Right atrium auricular region (tissue), 2 donors: ENCODE results near the gene CDKAL1. TPM values are rescaled to one million over a fixed set of nuclear protein-coding genes. Genes with fewer than 3 reads are reported as not detected.
"Not testable (repeated sequence)": the region's sequence is repeated elsewhere in the genome, so short reads cannot be mapped to it uniquely, and the experiment has no call there.

Experiments
- DNase-seq: peaks from one replicate; pipeline ENCODE4 v3.0.0-alpha.2; 2019; ENCODE audit warnings: low spot score
- H3K27ac ChIP-seq, 2 donors: fragments of 200-600 bp; sonication (generic); 1 replicate in 1 of 2; 2 replicates in 1 of 2; pipeline ENCODE4 v1.5.1; 2016 to 2019
- H3K27me3 ChIP-seq, 2 donors: fragments of 200-600 bp; sonication (generic); one replicate each; pipeline versions ENCODE4 v1.5.1 to v1.6.0; 2017 to 2019
- H3K36me3 ChIP-seq: fragments of 200-600 bp; sonication (generic); one replicate; pipeline ENCODE4 v1.5.1; 2016
- H3K4me1 ChIP-seq, 2 donors: fragments of 200-600 bp; sonication (generic); one replicate each; pipeline versions ENCODE4 v1.5.1 to v1.6.0; 2017 to 2019
- H3K4me3 ChIP-seq, 2 donors: fragments of 200-600 bp; sonication (generic); 1 replicate in 1 of 2; 2 replicates in 1 of 2; pipeline ENCODE4 v1.5.1; 2017 to 2019; ENCODE audit warnings: mild to moderate bottlenecking in 1 of 2, moderate library complexity in 1 of 2
- H3K9me3 ChIP-seq, 2 donors: fragments of 200-600 bp; sonication (generic); one replicate each; pipeline ENCODE4 v1.5.1; 2019
- total RNA-seq, 2 donors: library from RNA; depleted of rRNA; stranded (reverse); fragments of >200 nt; gene quantifications; one replicate each; pipeline ENCODE4 v1.1.0, GENCODE V29; 2016
- TF ChIP-seq, protein P1 (sequence below), 2 donors: fragments of 200-600 bp; sonication (generic); IDR thresholded peaks; one replicate each; pipeline ENCODE4 v1.5.1; 2019; ENCODE audit warnings: antibody characterized with exemption in 2 of 2

The CDKAL1 gene
- total RNA-seq, 2 donors from 2014 or later = 8.8 to 10.5 TPM

DNA sequence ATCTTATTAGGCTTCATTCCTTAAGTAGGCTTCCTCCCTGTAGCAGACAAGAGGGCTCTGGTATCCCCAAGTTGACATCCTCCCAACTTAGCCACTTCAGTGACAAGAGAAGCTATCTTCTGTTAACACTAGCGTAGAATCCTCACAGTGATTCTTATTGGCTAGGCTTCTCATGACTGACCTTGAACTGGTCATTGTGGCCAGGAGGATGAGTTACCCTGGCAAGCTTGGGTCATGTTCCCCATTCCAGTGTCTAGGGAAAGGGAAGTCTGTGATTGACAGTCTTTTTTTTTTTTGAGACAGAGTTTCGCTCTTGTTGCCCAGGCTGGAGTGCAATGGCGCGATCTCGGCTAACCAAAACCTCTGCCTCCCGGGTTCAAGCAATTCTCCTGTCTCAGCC lies 7.1 kb downstream of the CDKAL1 start:
- H3K4me3 ChIP-seq = no peak overlapping the region
- DNase-seq = no peak
- peaks cover 2% of the 10 kb centered on the region for H3K36me3 ChIP-seq
- H3K4me1 ChIP-seq = peaks cover 0 to 8% of the 10 kb centered on the region in 2 donors
- H3K27me3 ChIP-seq = no peaks in the 10 kb centered on the region
- no peak overlapping the region for H3K27ac ChIP-seq
- no peaks in the 10 kb centered on the region for H3K9me3 ChIP-seq
- TF ChIP-seq, protein P1, sequence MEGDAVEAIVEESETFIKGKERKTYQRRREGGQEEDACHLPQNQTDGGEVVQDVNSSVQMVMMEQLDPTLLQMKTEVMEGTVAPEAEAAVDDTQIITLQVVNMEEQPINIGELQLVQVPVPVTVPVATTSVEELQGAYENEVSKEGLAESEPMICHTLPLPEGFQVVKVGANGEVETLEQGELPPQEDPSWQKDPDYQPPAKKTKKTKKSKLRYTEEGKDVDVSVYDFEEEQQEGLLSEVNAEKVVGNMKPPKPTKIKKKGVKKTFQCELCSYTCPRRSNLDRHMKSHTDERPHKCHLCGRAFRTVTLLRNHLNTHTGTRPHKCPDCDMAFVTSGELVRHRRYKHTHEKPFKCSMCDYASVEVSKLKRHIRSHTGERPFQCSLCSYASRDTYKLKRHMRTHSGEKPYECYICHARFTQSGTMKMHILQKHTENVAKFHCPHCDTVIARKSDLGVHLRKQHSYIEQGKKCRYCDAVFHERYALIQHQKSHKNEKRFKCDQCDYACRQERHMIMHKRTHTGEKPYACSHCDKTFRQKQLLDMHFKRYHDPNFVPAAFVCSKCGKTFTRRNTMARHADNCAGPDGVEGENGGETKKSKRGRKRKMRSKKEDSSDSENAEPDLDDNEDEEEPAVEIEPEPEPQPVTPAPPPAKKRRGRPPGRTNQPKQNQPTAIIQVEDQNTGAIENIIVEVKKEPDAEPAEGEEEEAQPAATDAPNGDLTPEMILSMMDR (IDR thresholded peaks at IDR 0.05) = no peak

DNA sequence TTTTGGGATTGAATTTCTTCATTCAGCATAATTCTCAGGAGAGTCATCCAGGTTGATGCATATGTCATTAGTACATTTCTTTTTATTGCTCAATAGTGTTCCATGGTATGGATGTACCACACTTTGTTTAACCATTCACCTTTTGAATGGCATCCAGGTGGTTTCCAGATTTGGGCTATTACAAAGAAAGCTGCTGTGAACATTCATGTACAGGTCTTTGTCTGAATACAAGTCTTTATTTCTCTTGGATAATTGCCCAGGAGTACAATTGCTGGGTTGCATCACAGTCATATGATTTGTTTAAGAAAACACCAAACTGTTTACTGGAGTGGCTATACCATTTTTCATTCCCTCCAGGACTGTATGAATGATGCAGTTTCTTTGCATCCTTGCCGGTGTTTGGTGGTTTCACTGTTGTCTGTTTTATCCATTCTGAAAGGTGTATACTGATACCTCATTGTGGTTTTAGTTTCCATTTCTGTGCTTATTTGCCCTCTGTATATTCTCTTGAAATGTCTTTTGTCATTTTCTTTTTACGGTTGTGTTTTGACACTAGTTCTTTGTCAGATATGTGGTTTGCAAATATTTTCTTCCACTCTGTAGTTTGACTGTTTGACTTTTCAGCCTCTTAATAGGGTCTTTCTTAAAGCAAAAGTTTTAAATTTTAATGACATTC lies 8.8 kb downstream of the CDKAL1 start:
- H3K4me1 ChIP-seq = peaks cover 0 to 8% of the 10 kb centered on the region in 2 donors
- DNase-seq = no peak
- no peak overlapping the region for H3K4me3 ChIP-seq
- H3K27me3 ChIP-seq = no peaks in the 10 kb centered on the region
- H3K9me3 ChIP-seq = no peaks in the 10 kb centered on the region
- no peak overlapping the region for H3K27ac ChIP-seq
- TF ChIP-seq, protein P1 (IDR thresholded peaks at IDR 0.05) = no peak
- H3K36me3 ChIP-seq = peaks cover 14% of the 10 kb centered on the region

DNA sequence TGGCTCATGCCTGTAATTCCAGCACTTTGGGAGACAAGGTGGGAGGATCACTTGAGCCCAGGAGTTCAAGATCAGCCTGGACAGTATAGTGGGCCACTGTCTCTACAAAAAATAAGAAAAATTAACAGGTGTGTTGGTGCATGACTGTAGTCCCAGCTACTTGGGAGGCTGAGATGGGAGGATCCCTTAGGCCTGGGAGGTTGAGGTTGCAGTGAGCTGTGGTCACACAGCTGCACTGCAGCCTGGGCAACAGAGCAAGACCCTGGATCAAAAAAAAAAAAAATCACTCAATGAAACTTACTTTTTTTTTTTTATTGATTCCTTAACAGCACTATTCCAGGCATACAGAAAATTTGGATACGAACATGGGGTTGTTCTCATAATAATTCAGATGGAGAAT lies 14.0 kb downstream of the CDKAL1 start:
- Histone ChIP-seq H3K36me3 (peaks cover 31% of the 10 kb centered on the region), H3K4me1 (no peaks in the 10 kb centered on the region), H3K27ac (no peak overlapping the region), H3K4me3 (no peak overlapping the region), H3K9me3 (no peaks in the 10 kb centered on the region), H3K27me3 (no peaks in the 10 kb centered on the region)
- TF ChIP-seq, protein P1 (IDR thresholded peaks at IDR 0.05) = no peak
- no peak for DNase-seq

DNA sequence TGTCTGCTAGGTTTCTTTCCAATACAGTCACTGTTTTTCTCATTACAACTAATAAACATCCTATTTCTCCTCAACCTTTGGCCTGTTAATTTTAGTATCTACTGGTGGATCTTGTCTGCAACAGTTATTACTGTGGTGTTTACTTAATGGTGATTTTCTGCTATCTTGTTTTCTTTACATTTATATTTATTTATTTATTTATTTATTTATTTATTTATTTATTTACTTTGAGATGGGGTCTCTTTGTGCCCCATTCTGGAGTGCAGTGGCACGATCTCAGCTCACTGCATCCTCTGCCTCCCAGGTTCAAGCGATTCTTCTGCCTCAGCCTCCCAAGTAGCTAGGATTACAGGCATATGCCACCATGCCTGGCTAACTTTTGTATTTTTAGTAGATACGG lies 15.1 kb downstream of the CDKAL1 start:
- H3K4me3 ChIP-seq, H3K9me3 ChIP-seq, H3K4me1 ChIP-seq, DNase-seq, H3K27me3 ChIP-seq, H3K27ac ChIP-seq: not testable (repeated sequence)
- peaks cover 31% of the 10 kb centered on the region for H3K36me3 ChIP-seq

DNA sequence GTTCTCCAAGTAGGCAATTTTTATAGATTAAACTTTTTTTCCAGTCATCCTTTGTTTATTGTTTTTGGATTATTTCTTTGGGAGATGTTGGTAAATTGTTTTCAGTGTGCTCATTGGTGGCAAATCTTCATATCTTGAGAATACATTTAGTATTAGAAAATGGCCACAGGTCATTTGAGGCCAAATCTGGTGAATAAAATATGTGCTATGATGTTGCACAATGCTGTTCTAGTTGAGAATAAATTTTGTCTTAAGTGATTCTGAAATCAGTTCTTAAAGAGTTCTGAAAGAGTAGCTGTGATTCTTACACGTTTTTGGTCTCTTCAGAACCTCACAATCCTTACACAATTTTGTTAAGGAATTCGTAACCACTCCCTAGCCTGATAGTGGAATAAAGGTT lies 20.1 kb downstream of the CDKAL1 start:
- Histone ChIP-seq H3K36me3 (peaks cover 17% of the 10 kb centered on the region), H3K27ac (no peak overlapping the region)
- DNase-seq = no peak

DNA sequence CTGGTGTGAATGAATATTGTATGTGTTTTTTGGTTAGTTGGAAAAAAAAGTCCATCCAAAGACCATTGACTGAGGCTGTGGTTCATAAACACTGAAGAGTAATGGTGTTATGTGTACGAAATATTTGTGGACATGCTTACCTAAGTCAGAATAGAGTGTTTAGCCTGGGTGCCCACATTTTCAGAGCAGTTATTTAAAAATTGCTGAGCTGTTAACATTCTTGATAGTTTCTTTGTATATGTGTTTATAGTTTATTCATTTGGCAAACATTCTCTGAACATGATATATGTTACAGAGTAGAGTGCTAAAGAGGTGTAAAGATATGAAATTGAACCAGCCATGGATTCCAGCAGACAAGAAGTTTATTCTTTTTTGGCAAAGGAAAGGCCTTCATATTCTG lies 20.6 kb downstream of the CDKAL1 start:
- H3K9me3 ChIP-seq = no peaks in the 10 kb centered on the region
- no peak for DNase-seq
- no peaks in the 10 kb centered on the region for H3K4me1 ChIP-seq
- H3K36me3 ChIP-seq = peaks cover 17% of the 10 kb centered on the region
- H3K27me3 ChIP-seq = no peaks in the 10 kb centered on the region
- TF ChIP-seq, protein P1 (IDR thresholded peaks at IDR 0.05) = no peak
- H3K27ac ChIP-seq = no peak overlapping the region
- H3K4me3 ChIP-seq = no peak overlapping the region

More for the DNA sequence above, 20.1 kb downstream of the CDKAL1 start:
- no peak overlapping the region for H3K4me3 ChIP-seq
- TF ChIP-seq, protein P1 (IDR thresholded peaks at IDR 0.05) = no peak
- no peaks in the 10 kb centered on the region for H3K4me1 ChIP-seq
- no peaks in the 10 kb centered on the region for H3K9me3 ChIP-seq
- no peaks in the 10 kb centered on the region for H3K27me3 ChIP-seq
